GM19395 (cell line): ENCODE results near the gene DDR2.
"Not testable (repeated sequence)": the region's sequence is repeated elsewhere in the genome, so short reads cannot be mapped to it uniquely, and the experiment has no call there.

Experiments
- ATAC-seq: cut with Tn5 transposase; IDR thresholded peaks from one replicate; pipeline ENCODE4 v1.9.1; 2021; ENCODE audit warnings: mild to moderate bottlenecking, moderate library complexity; ENCODE audit not compliant: unreplicated experiment

The DDR2 gene

GRCh38 chr1:162755306-162755705, 123.0 kb downstream of the DDR2 start:
- ATAC-seq = no peak

DNA sequence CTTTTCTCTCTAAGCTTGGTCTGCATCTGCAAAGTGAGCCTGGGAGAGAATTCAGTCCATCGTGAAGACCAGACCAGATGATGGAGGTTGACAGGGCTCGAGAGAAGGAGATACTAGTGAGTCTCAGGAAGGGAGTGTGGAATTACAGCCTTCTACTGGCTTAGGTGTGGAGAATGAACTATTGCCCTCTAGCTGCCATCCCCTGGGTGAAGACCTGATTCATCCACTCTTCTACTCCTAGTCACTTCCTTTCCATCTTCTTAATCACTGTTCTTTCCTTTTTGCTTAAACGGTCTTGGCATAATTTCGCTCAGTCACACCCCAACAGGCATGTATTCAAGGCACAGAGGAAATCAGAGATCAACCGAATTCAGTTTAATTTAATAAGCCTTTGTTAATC, 124.3 kb downstream of the DDR2 start:
- no peak for ATAC-seq

DNA sequence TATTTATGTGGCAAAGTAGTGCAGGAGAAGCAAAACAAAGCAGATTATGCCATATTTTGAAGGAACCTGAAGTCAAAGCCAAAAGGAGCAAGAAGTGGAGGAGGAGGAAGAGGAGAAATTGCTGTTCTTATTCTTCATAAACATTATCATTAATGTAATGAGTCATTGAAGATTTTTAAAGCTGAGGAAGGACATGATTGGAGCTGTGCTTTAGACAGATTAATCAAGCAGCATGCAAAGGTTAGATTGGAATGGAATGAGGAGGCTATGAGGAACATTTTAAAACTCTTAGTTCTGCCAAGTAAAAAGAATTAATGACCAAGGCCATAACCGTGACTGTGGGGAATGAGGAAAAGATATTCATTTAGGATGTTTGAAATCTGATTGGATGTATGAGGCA, 125.2 kb downstream of the DDR2 start:
- no peak for ATAC-seq

- no peak for ATAC-seq
Observed at GRCh38 chr1:162765788-162766187, 133.5 kb downstream of the DDR2 start.

- ATAC-seq = no peak
Observed at GRCh38 chr1:162772571-162773154, 140.4 kb downstream of the DDR2 start.

GRCh38 chr1:162774007-162774406, 141.7 kb downstream of the DDR2 start:
- no peak for ATAC-seq

DNA sequence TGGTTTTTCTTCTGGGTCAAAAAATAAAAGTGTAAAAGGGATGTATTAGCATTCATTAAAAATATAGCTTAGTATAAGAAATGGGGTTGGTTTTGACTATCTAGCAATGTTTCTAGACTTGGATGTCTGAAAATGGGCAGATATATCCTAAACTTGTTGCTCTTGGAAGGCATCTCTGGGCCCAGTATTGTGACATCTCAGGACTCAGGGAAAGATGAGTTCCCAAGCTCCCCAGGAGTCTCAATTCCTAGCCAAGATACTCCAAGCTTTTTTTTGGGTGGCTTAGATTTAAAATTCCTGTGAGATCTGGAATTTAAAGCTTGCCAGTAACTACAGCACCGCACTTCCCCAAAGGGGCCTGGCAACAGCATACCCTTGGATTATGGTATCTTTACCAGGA, 146.8 kb downstream of the DDR2 start:
- ATAC-seq = no peak

DNA sequence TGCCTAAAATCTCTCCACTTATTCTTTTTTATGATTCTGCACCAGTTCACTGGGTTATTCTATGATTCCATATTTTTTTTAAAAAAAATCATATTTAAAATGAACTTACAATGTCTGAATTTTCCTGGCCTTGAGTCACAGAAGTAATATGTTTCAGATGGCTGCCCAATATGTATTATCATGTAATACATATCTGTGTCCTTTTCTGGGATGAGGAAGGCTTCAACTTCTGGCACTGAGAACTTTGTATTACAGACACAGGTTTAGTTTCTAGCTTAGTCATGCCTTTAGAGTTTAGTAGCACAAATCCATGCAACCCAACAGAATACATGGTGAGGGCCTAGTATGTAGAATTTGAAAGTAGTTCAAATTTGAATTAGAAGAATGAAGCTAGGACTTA, 150.4 kb downstream of the DDR2 start:
- ATAC-seq = no peak

DNA sequence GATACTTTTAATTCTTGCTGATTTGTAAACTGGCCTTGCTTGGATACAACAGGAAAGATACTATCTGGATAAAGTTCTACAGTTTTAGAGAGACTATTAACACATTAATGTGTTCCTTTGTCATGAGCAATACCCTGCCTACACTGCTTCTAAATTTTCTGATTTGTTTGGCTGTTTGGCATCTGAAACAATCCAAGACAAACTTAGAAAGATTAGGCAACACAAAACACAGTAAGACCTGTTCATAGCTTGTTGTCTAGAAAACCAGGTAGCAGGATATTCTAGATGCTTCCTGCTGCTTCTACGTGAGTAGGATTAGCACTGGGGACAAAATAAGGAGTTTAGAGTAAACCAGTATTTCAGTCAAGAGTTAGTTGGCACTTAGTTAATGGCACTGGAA, 152.7 kb downstream of the DDR2 start:
- not testable (repeated sequence) for ATAC-seq

DNA sequence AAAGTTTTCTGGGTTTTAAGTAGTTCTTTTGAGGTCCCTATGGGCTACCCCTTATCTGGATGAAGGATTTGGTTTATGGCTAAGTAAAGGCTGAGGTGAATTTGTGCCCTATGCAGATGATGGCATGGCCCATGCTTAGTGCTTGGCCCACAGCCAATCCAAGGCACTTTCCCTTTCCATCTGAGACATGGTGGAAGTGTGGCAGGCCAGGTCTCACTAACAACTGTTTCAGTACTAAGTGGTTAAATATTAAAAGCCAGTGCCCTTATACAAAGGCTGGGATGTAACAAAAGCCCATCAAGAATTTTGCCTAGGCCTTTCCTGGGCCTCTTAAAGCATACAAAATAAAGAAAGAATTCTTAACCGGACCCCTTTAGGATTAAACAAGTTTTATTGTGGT, 156.5 kb downstream of the DDR2 start:
- ATAC-seq = not testable (repeated sequence)

DNA sequence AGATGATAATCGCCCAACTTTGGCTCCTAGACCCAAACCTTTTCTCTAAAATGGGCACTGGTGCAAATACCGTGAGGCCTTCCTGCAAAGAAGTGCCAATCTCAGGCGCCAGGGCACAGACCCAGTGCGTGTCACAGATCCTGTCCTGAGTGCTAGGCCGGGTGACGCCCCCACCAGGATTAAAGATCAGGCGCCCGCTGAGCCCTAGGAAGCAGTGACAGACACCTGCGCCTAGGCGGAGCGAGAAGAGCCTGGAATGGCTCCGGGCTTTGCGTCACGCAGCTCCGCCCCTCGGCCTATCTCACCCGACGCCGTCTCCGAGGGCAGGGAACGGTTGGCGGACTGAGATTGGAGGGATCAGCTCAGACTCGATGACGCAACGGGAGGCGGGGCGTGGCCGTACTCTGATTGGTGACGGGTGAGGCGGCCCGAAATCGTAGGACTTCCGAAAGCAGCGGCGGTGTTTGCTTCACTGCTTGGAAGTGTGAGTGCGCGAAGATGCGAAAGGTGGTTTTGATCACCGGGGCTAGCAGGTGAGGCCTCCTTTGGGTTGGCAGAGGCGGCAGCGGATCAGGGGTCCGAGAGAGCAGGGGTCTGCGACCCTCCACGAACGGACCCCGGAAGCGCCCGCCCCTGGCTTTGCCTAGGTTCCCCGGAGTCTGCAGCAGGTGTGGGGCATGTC, 158.2 kb downstream of the DDR2 start, which contains the start of gene HSD17B7:
Gene HSD17B7 (plus strand): TSS at position 400 of the 682 bp plus-strand sequence. CDS start 99 bp downstream, at position 499.
- peak; percentile 99 for ATAC-seq

DNA sequence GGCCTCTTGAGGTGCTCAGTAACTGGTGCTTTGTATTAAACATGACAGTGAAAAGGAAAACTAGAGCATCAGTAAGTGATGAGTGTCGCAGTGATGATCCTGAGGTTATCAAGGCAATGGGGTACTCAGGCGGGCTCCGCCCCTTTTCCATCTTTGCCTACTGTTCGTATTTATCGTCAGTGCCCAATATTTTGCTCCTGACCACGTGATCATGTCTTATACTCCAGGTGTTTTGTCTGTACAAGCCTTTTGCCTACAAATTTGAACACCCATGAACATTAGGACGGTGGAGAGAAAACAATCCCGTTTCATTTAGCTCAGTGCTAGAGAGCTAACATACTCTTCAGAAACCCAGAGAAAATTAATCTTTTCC, 158.7 kb downstream of the DDR2 start:
- peak; percentile 30 for ATAC-seq

DNA sequence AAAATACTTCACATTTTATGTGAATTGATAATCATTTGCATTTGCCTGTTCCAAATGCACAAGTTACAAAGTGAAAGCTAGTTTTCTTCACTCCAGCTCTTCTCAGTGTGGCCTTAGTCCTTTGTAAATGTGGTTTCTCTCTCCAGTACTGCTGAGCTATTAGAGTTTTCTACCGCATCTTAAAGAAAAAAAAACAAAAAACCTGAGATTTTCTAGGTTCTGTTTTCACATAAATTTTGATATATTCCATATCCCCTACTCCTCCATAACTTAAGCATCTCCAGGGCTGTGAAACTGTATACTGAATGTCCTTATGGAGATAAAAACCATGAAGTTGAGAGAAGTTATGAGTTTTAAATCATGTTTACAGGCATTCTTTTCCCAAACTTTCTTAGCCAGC, 162.0 kb downstream of the DDR2 start:
- not testable (repeated sequence) for ATAC-seq

- ATAC-seq = not testable (repeated sequence)
Observed at GRCh38 chr1:162796617-162797279, 164.5 kb downstream of the DDR2 start.

- ATAC-seq = not testable (repeated sequence)
Observed at GRCh38 chr1:162799995-162800830, 167.9 kb downstream of the DDR2 start.

GRCh38 chr1:162807503-162807902, 175.2 kb downstream of the DDR2 start:
- not testable (repeated sequence) for ATAC-seq

DNA sequence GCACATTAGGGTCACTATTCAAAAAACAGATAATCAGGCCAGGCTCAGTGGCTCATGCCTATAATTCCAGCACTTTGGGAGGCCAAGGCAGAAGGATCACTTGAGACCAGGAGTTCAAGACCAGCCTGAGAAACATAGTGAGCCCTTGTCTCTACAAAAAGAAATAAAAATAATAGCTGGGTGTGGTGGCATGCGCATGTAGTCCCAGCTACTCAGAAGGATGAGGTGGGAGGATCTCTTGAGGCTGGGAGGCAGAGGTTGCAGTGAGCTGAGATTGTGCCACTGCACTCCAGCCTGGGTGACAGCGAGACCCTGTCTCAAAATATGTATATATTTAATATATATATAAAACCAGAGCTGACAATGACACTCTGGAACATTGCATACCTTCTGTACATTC, 180.1 kb downstream of the DDR2 start:
- not testable (repeated sequence) for ATAC-seq

DNA sequence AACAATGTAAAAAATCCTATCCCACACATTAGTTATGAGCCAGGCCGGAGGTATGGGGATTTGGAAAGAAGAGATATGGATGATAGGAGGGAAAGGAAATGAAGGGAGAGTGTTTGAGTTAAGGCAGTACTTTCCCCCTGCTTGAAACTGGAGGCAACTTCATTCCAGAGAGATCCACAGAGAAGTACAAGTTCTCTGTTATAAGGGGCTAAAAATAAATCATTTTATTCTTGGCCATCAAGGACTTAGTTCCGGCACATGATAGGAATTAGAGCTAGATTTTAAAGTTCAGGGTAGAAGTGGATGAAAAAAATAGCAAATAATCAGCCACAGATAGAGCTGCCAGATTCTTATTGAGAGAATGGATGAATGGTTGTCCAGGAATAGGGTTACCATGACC, 185.9 kb downstream of the DDR2 start:
- not testable (repeated sequence) for ATAC-seq

DNA sequence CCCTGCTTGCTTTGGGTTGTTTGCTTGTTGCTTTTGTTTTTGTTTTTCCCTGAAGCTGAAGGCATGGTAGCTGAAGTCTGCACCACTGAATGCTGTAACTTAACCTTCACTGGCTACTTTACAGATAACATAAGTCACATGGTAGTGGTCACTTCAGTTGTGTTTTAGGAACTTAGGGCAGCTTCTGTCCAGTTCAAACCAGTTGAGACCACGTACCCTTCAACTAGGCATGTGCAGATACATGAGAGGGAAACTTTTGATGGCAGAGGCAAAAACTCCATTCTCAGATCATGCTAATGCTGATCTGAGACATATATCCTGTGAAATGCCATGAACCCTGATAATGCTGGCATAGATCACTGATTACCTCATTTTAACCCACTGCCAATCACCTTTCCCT, 186.4 kb downstream of the DDR2 start:
- not testable (repeated sequence) for ATAC-seq

- ATAC-seq = no peak
Observed at GRCh38 chr1:162822391-162823200, 190.3 kb downstream of the DDR2 start.
